ENCODE results near the gene WRNIP1. TPM values are rescaled to one million over a fixed set of nuclear protein-coding genes. Genes with fewer than 3 reads are reported as not detected.

Gene WRNIP1
- total and polyA plus RNA-seq, 2 donors (not counting 1 experiment from before 2014, with no cell fraction given) = 29.7 to 40.8 TPM

- H3K9me3 ChIP-seq (ENCODE audit: control insufficient read depth, insufficient read depth, low read depth, low read length) = no peaks in the 10 kb centered on the region
- H3K9ac ChIP-seq (ENCODE audit: insufficient read depth, low read length) = no peak overlapping the region
- H3K27ac ChIP-seq (ENCODE audit: insufficient read depth, low read length) = no peak overlapping the region
- no peaks in the 10 kb centered on the region for H3K79me2 ChIP-seq (ENCODE audit: control insufficient read depth, insufficient read depth, low read length)
- no peak overlapping the region for H3K4me2 ChIP-seq (ENCODE audit: extremely low read depth, insufficient read depth, low read length)
- H4K20me1 ChIP-seq (ENCODE audit: control insufficient read depth, extremely low read depth, insufficient read depth, low read length) = no peaks in the 10 kb centered on the region
- H3K36me3 ChIP-seq (ENCODE audit: control insufficient read depth, insufficient read depth, low read length) = no peaks in the 10 kb centered on the region
- DNase-seq (ENCODE audit: low read depth in 2 of 2) = no peak
- H3K4me3 ChIP-seq (replicated peaks in 1 of 4; ENCODE audit: control extremely low read depth in 1 of 4, insufficient read depth in 1 of 4, low read depth in 3 of 4, low read length in 4 of 4) = no peak overlapping the region
- H3K4me1 ChIP-seq (ENCODE audit: control insufficient read depth, extremely low read depth, insufficient read depth, low read length) = peaks cover 9% of the 10 kb centered on the region
- TF ChIP-seq CTCF (conservative IDR thresholded peaks at IDR 0.05 in 1 of 2, IDR thresholded peaks at IDR 0.05 in 1 of 2; ENCODE audit: low read depth in 1 of 2, low read length in 2 of 2) (no peak), EZH2 (IDR thresholded peaks at IDR 0.05; ENCODE audit: low read length, missing control alignments) (no peak)
- no peaks in the 10 kb centered on the region for H3K27me3 ChIP-seq (ENCODE audit: control insufficient read depth, insufficient read depth, low read length)
- H2AFZ ChIP-seq (ENCODE audit: low read length) = no peak overlapping the region
Measured at GRCh38 chr6:2795162-2795561, 30.0 kb downstream of the WRNIP1 start.

- H4K20me1 ChIP-seq (ENCODE audit: control insufficient read depth, extremely low read depth, insufficient read depth, low read length) = no peaks in the 10 kb centered on the region
- DNase-seq (ENCODE audit: low read depth in 2 of 2) = no peak
- H3K9ac ChIP-seq (ENCODE audit: insufficient read depth, low read length) = no peak overlapping the region
- no peak overlapping the region for H2AFZ ChIP-seq (ENCODE audit: low read length)
- H3K4me1 ChIP-seq (ENCODE audit: control insufficient read depth, extremely low read depth, insufficient read depth, low read length) = peaks cover 2% of the 10 kb centered on the region
- no peak overlapping the region for H3K4me2 ChIP-seq (ENCODE audit: extremely low read depth, insufficient read depth, low read length)
- H3K4me3 ChIP-seq (replicated peaks in 1 of 4; ENCODE audit: control extremely low read depth in 1 of 4, insufficient read depth in 1 of 4, low read depth in 3 of 4, low read length in 4 of 4) = no peak overlapping the region
- no peak overlapping the region for H3K27ac ChIP-seq (ENCODE audit: insufficient read depth, low read length)
- no peaks in the 10 kb centered on the region for H3K79me2 ChIP-seq (ENCODE audit: control insufficient read depth, insufficient read depth, low read length)
- no peaks in the 10 kb centered on the region for H3K36me3 ChIP-seq (ENCODE audit: control insufficient read depth, insufficient read depth, low read length)
- H3K27me3 ChIP-seq (ENCODE audit: control insufficient read depth, insufficient read depth, low read length) = no peaks in the 10 kb centered on the region
- H3K9me3 ChIP-seq (ENCODE audit: control insufficient read depth, insufficient read depth, low read depth, low read length) = no peaks in the 10 kb centered on the region
- TF ChIP-seq EZH2 (IDR thresholded peaks at IDR 0.05; ENCODE audit: low read length, missing control alignments) = no peak
- TF ChIP-seq CTCF (conservative IDR thresholded peaks at IDR 0.05 in 1 of 2, IDR thresholded peaks at IDR 0.05 in 1 of 2; ENCODE audit: low read depth in 1 of 2, low read length in 2 of 2) = no peak
Measured at GRCh38 chr6:2795956-2796355, 30.8 kb downstream of the WRNIP1 start.

- Histone ChIP-seq H3K4me2 (ENCODE audit: extremely low read depth, insufficient read depth, low read length) (no peak overlapping the region), H3K36me3 (ENCODE audit: control insufficient read depth, insufficient read depth, low read length) (no peaks in the 10 kb centered on the region), H4K20me1 (ENCODE audit: control insufficient read depth, extremely low read depth, insufficient read depth, low read length) (no peaks in the 10 kb centered on the region), H2AFZ (ENCODE audit: low read length) (no peak overlapping the region), H3K9ac (ENCODE audit: insufficient read depth, low read length) (no peak overlapping the region), H3K4me3 (replicated peaks in 1 of 4; ENCODE audit: control extremely low read depth in 1 of 4, insufficient read depth in 1 of 4, low read depth in 3 of 4, low read length in 4 of 4) (no peak overlapping the region), H3K9me3 (ENCODE audit: control insufficient read depth, insufficient read depth, low read depth, low read length) (no peaks in the 10 kb centered on the region), H3K79me2 (ENCODE audit: control insufficient read depth, insufficient read depth, low read length) (no peaks in the 10 kb centered on the region), H3K27me3 (ENCODE audit: control insufficient read depth, insufficient read depth, low read length) (no peaks in the 10 kb centered on the region), H3K27ac (ENCODE audit: insufficient read depth, low read length) (no peak overlapping the region), H3K4me1 (ENCODE audit: control insufficient read depth, extremely low read depth, insufficient read depth, low read length) (no peaks in the 10 kb centered on the region)
- TF ChIP-seq EZH2 (IDR thresholded peaks at IDR 0.05; ENCODE audit: low read length, missing control alignments) (no peak), CTCF (conservative IDR thresholded peaks at IDR 0.05 in 1 of 2, IDR thresholded peaks at IDR 0.05 in 1 of 2; ENCODE audit: low read depth in 1 of 2, low read length in 2 of 2) (no peak)
- DNase-seq (ENCODE audit: low read depth in 2 of 2) = no peak
Measured at GRCh38 chr6:2796861-2797260, 31.7 kb downstream of the WRNIP1 start.

Data from fibroblast of lung (primary cell).